HEK293T (cell line): ENCODE results near the gene NGFR.
"Not testable (repeated sequence)": the region's sequence is repeated elsewhere in the genome, so short reads cannot be mapped to it uniquely, and the experiment has no call there.

ENCODE experiments used
- CTCF ChIA-PET: fragments of 350-600 bp; formaldehyde crosslinking; extraction: SDS; loops from one replicate; lab custom pipeline; 2021; ENCODE audit warnings: antibody characterized with exemption, inconsistent platforms; lab: Yijun Ruan, JAX
- POLR2A ChIA-PET: fragments of 350-600 bp; formaldehyde crosslinking; extraction: SDS; loops from one replicate; lab custom pipeline; 2020; ENCODE audit warnings: antibody characterized with exemption, inconsistent platforms; lab: Yijun Ruan, JAX
- DNase-seq: peaks from one replicate; pipeline ENCODE4 v3.0.0; 2012; ENCODE audit warnings: mixed read lengths; ENCODE audit errors: extremely low spot score
- ARNT ChIP-seq: fragments of 450-650 bp; IDR thresholded peaks from 2 replicates; pipeline ENCODE4 v1.6.1; 2017; ENCODE audit warnings: mild to moderate bottlenecking
- BHLHE40 ChIP-seq: fragments of 450-650 bp; IDR thresholded peaks from 2 replicates; pipeline ENCODE4 v1.6.1; 2016; ENCODE audit warnings: mild to moderate bottlenecking, moderate library complexity, borderline replicate concordance
- CTBP1 ChIP-seq: fragments of 450-650 bp; IDR thresholded peaks from 2 replicates; pipeline ENCODE4 v1.6.1; 2016; ENCODE audit warnings: borderline replicate concordance
- ELF4 ChIP-seq: fragments of 450-650 bp; IDR thresholded peaks from 2 replicates; pipeline ENCODE4 v1.6.1; 2017; ENCODE audit warnings: antibody characterized with exemption
- FOXA1 ChIP-seq: fragments of 450-650 bp; IDR thresholded peaks from 2 replicates; pipeline ENCODE4 v1.6.1; 2016; ENCODE audit warnings: mild to moderate bottlenecking
- FOXK2 ChIP-seq: fragments of 450-650 bp; IDR thresholded peaks from 2 replicates; pipeline ENCODE4 v1.6.1; 2016; ENCODE audit warnings: mild to moderate bottlenecking
- FOXM1 ChIP-seq: fragments of 450-650 bp; IDR thresholded peaks from 2 replicates; pipeline ENCODE4 v1.6.1; 2017; ENCODE audit warnings: mild to moderate bottlenecking, borderline replicate concordance
- HDGF ChIP-seq: fragments of 450-650 bp; IDR thresholded peaks from 2 replicates; pipeline ENCODE4 v1.6.1; 2017; ENCODE audit warnings: antibody characterized with exemption, borderline replicate concordance
- L3MBTL2 ChIP-seq: fragments of 450-650 bp; conservative IDR thresholded peaks from 2 replicates; pipeline ENCODE4 v1.6.1; 2016; ENCODE audit warnings: mild to moderate bottlenecking
- LEF1 ChIP-seq: fragments of 450-650 bp; IDR thresholded peaks from 2 replicates; pipeline ENCODE4 v1.6.1; 2017; ENCODE audit warnings: mild to moderate bottlenecking, borderline replicate concordance
- NFRKB ChIP-seq: fragments of 450-650 bp; IDR thresholded peaks from 2 replicates; pipeline ENCODE4 v1.6.1; 2016; ENCODE audit warnings: mild to moderate bottlenecking, moderate library complexity
- PKNOX1 ChIP-seq: fragments of 450-650 bp; IDR thresholded peaks from 2 replicates; pipeline ENCODE4 v1.6.1; 2016
- SP1 ChIP-seq: fragments of 450-650 bp; IDR thresholded peaks from 2 replicates; pipeline ENCODE4 v1.6.1; 2017
- SUZ12 ChIP-seq: fragments of 450-650 bp; IDR thresholded peaks from 2 replicates; pipeline ENCODE4 v1.6.1; 2016; ENCODE audit warnings: mild to moderate bottlenecking
- TARDBP ChIP-seq: fragments of 450-650 bp; IDR thresholded peaks from 2 replicates; pipeline ENCODE4 v1.6.1; 2016
- ZNF384 ChIP-seq: fragments of 450-650 bp; IDR thresholded peaks from 2 replicates; pipeline ENCODE4 v1.6.1; 2016

NGFR gene

DNA sequence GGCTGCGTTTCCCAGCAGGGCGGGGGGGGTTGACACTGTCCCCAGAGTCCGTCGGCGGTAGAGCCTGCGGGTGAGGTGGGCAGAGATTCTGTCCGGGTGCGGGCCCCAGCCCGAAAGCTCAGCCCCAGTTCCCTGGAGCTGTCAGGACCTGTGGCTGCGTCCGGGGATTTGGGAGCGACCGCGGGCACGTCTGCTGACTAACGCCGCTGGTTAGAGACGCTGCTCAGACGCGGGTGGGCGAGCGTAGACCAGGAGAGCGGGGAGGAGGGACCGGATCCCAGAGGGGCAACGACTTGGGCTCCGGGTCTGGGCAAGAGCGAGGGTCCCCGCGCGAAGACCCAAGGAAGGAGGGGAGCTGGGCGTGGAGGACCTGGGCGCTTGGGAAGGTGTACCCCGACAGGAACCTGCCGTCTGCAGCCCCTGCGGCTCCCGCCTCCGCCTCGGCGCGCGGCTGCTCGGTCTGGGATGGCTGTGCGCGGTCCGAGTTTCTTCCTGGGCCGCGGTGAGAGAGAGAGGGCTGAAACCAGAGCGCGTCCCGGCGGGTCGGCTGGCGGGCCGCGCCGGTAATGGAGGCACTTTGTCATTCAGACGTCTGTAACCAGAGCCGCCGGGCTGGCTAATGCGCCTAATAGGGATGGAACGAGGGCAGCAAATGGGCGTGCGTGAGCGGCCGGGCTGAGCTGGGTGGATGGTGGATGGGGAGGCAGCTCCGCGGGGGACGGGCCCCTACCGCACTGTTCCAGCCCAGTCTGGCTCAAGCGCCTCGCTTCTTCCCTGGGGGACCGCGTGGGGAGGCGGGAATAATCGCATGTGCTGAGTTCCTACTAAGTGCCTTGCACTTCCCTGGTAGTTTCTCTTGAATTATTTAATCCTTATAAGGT is 2.3 kb downstream of the NGFR start:
- CTCF ChIA-PET, result interaction anchor here (0.6 to 2.5 kb wide), 13 partner anchors 9 to 206 kb away, joined by 3 to 17 read pairs (median 4); no protein-coding TSS in a partner anchor
- POLR2A ChIA-PET, result interaction anchor here (0.8 to 0.9 kb wide), 2 partner anchors 47 to 180 kb away, joined by 3 to 4 read pairs; no protein-coding TSS in a partner anchor
- DNase-seq, result peak; percentile 61
- TF ChIP-seq HDGF, result no peak
- TF ChIP-seq ELF4, result no peak
- no peak; the same call in 1 of the 2 replicates for TF ChIP-seq CTBP1
- TF ChIP-seq PKNOX1, result peak; percentile 58; the same call in 1 of the 2 replicates
- TF ChIP-seq BHLHE40, result no peak
- peak; percentile 29 for TF ChIP-seq L3MBTL2

GRCh38 chr17:49498029-49498615 is 3.0 kb downstream of the NGFR start:
- no peak for DNase-seq
- ChIA-PET POLR2A (no interaction called here), CTCF (interaction anchor here (1.2 to 2.5 kb wide), 3 partner anchors 9 to 207 kb away, joined by 3 to 17 read pairs (median 8); no protein-coding TSS in a partner anchor)
- TF ChIP-seq ZNF384, result no peak

DNA sequence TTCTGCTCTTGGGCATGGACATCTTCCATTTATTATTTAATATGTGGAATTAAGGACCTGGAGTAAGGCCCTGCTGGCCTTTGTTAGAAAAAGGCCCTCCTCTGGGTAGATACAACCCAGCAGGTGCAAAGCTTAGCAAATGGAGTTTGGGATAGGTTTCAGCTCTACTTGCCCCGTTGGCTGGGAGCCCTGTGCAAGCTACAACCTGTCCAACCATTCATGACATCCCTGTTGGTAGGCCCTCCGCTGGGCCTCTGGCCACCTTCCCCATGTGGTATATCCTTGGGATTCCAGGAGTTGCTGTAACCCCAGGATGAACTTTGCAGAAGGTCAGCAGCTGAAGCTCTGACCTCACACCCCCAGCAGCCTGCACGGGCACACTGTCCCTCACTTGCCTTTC is 6.4 kb downstream of the NGFR start:
- TF ChIP-seq HDGF (no peak), FOXA1 (no peak), ARNT (no peak), FOXM1 (no peak), ZNF384 (no peak), NFRKB (no peak), FOXK2 (no peak), BHLHE40 (no peak), LEF1 (no peak), PKNOX1 (no peak), TARDBP (no peak), SUZ12 (no peak)
- ChIA-PET CTCF (no interaction called here), POLR2A (no interaction called here)
- no peak for DNase-seq

DNA sequence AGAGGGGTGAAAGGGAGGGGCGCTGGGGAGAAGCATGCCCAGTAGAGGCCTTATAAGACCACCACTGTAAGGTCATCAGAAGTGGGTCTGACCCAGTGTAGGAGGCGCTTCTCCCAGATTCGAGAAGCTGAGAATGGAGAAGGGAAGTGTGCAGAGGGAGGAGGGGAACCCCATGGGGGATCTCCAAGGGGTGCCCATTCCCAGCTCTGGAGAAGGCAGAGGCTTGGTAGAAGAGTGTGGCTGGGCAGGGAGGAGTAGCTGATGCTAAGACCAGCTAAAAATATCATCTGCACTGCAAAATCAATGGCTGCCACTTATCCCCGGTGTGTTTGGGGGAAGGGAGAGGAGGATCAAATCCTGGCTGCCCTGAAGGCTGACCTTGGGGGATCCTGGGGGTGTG is 7.2 kb downstream of the NGFR start:
- POLR2A ChIA-PET, result interaction anchor here (1.3 kb wide), 1 partner anchor 9 kb away, joined by 4 read pairs; no protein-coding TSS in a partner anchor
- TF ChIP-seq HDGF, result no peak
- TF ChIP-seq FOXK2, result no peak
- no peak for DNase-seq
- CTCF ChIA-PET, result no interaction called here

DNA sequence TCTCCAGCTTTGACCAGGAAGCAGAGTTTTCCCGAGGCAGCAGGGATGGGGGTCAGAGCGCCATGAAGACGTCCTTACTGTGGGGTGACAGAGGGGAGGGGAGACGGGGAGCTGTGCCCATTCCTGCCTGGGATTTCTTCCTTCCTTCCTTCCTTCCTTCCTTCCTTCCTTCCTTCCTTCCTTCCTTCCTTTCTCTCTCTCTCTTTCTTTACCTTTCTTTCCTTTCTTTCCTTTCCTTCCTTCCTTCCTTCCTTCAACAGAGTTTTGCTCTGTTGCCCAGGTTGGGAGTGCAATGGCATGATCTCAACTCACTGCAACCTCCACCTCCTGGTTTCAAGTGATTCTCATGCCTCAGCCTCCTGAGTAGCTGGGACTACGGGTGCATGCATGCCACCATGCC is 7.6 kb downstream of the NGFR start:
- DNase-seq, CTCF ChIA-PET: not testable (repeated sequence)
- POLR2A ChIA-PET, result interaction anchor here (0.7 to 1.3 kb wide), 2 partner anchors 8 to 321 kb away, joined by 3 to 4 read pairs; no protein-coding TSS in a partner anchor

GRCh38 chr17:49504369-49504768 is 9.3 kb downstream of the NGFR start:
- ChIA-PET CTCF (no interaction called here), POLR2A (no interaction called here)
- TF ChIP-seq CTBP1 (no peak), TARDBP (no peak), ARNT (no peak), L3MBTL2 (no peak), FOXK2 (no peak)
- DNase-seq, result no peak

DNA sequence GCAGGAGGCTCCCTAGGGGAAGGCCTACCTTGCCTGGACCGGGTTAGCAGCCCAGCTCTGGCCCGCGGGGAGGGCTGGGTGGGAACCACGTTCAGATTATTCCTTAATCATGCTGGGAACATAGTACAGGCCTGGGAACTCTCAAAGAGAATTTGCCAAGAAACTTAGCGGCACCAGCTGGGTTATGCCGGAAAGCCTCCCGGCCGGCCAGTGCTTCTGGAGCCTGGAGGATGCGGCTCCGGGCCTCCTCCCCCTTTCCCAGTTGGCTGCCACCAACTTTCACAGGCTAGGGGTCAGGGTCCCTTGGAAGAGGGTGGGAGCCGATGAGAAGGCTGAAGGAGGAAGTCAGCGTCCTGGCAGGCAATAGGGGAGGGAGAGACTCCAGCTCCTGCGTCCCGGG is 10.8 kb downstream of the NGFR start:
- DNase-seq, result no peak
- TF ChIP-seq LEF1, result no peak
- no peak for TF ChIP-seq CTBP1
- TF ChIP-seq ZNF384, result no peak
- no peak for TF ChIP-seq ARNT
- TF ChIP-seq SP1, result no peak
- ChIA-PET CTCF (no interaction called here), POLR2A (no interaction called here)

DNA sequence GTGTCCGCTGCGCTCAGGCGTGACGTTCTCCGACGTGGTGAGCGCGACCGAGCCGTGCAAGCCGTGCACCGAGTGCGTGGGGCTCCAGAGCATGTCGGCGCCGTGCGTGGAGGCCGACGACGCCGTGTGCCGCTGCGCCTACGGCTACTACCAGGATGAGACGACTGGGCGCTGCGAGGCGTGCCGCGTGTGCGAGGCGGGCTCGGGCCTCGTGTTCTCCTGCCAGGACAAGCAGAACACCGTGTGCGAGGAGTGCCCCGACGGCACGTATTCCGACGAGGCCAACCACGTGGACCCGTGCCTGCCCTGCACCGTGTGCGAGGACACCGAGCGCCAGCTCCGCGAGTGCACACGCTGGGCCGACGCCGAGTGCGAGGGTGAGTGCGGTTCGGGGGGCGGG is 11.2 kb downstream of the NGFR start:
- POLR2A ChIA-PET, result interaction anchor here (1.3 kb wide), 1 partner anchor 11 kb away, joined by 3 read pairs; no protein-coding TSS in a partner anchor
- TF ChIP-seq CTBP1 (no peak), ZNF384 (no peak), FOXM1 (no peak), HDGF (no peak), LEF1 (no peak), ARNT (no peak)
- no peak for DNase-seq
- CTCF ChIA-PET, result interaction anchor here (0.7 to 2.3 kb wide), 3 partner anchors 8 to 64 kb away, joined by 3 to 12 read pairs (median 8); no protein-coding TSS in a partner anchor
